GM12892 (cell line): ENCODE measurements around the gene CEP104.

Source experiments
- POLR2A ChIP-seq: IDR thresholded peaks from 2 replicates; pipeline ENCODE4 v1.6.1; 2011; ENCODE audit warnings: low read depth, low read length, control low read depth
- POLR2AphosphoS5 ChIP-seq: IDR thresholded peaks from 2 replicates; pipeline ENCODE4 v1.6.1; 2011; ENCODE audit warnings: low read depth, low read length, control low read depth
- TAF1 ChIP-seq: IDR thresholded peaks from 2 replicates; pipeline ENCODE4 v1.6.1; 2011; ENCODE audit warnings: low read depth, mild to moderate bottlenecking, control low read depth, low read length, borderline replicate concordance

GRCh38 chr1:3900969-3901529 is 44.0 kb upstream of the CEP104 start:
- TF ChIP-seq POLR2A (no peak; the same call in 1 of the 2 replicates), POLR2AphosphoS5 (no peak), TAF1 (no peak)
